IPS-NIHi11 (cell line): ENCODE results near the gene NFIA.
A peak's percentile ranks its signal among the peaks of the same experiment; 100 is the strongest.

Experiments used
- DNase-seq: peaks from one replicate; pipeline ENCODE4 v3.0.0; 2012; ENCODE audit warnings: mixed read lengths, low spot score

The NFIA gene

GRCh38 chr1:61247051-61247825 is 164.9 kb downstream of the NFIA start:
- no peak for DNase-seq

DNA sequence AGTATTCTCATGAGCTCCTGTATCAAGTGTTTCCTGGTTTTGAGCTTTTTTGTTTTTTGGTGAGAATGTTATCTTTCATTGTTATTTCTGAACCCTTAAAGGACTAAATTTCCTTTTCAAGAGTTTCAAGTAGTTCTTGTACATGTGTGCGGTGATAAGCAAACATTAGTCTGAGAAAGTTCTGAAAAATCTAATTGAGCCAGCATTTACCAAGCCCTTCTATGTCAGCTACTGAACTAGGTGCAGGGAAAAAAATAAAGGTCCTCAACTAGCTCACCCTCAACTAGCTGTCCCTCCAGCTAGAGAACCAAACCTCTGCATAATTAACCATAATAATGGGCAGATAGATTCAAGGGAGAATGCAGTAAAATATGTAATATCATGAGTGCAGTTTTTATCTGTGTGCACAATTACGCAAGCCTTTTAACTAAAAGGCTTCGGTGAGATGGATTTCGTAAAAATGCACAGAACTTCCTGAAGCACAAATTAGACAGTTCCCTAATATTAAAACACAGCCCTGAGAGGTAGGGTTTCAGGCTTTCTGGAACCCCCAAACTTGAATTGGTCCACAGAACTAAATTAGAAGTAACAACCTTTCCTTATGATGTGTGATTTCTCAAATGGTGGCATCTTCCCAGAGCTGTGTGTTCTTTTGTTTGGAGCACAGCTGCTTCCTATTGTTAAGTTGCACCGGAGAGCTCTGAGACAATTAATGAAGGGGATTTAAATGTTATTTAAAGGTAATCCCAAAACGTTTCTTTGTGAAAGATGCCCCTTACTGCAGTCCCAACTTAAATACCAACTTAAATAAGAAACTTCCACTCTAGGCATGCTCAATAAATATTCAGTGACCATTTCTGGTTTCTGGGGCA is 165.8 kb downstream of the NFIA start:
- peak; percentile 28 for DNase-seq

GRCh38 chr1:61250933-61251332 is 168.6 kb downstream of the NFIA start:
- no peak for DNase-seq

DNA sequence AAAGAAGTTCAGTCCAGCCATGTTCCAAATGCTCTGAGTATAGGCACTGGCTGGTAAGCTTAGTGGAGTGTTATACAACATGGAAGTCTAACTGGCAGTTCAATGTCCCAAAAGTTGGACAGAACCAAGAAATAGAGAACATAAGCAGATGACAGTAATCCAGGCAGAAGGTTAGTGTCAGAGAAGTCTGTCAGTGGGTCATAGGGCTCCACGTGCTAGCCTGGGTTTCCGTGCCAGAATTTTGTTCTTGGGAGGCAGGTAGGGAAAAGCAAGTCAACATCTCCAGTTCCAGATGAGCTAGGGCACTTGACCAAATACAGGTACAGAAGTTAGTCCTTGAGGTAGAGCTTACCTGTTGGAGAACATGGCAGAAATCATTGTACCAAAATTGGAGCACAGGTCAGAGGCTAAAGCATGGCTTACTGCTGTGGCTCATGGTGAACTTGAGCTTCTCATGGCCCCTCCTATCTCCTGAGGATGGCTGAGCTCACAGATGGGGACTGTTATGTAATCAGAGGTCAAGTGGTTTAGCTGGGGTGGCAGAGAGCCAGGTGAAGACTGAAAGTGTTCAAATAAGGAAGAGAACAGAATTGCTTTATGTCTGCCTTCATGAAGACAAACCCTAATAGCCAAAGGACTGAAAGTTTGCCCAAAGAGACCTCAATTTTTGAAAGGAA is 170.8 kb downstream of the NFIA start:
- DNase-seq = no peak

GRCh38 chr1:61253912-61254633 is 171.7 kb downstream of the NFIA start:
- no peak for DNase-seq

DNA sequence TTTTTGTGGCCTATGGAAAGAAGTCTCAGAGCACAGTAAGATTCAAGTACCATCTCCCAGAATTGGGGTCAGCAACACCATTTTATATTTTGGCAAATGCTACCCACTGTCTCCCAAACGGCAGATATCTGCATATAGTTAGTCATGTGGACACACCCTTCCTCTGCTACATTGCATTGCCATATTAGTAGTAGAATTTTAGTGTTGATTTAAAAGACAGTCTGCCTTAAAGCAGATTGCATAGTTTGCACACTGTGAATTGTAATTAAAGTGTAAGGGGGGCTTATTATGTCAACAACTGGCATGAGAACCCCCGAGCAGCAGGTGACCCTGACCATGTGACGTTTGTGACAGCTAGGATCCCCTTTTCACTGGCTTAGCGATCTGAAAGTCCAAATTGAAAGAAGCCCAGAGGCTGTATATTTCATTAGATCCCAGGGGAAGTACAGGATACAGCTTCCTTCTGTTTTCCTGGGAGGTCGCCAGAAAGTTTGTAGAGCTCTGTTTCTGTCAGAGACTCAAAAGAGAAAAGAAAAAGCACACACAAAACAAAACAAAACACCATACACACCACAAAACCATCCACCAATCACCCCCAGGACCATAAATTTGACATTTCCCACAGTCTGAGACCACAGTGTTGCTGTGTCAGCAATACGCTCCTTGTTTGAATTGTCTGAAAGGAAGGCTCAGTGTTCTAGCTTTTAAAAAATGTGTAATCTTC is 172.4 kb downstream of the NFIA start:
- DNase-seq = no peak

DNA sequence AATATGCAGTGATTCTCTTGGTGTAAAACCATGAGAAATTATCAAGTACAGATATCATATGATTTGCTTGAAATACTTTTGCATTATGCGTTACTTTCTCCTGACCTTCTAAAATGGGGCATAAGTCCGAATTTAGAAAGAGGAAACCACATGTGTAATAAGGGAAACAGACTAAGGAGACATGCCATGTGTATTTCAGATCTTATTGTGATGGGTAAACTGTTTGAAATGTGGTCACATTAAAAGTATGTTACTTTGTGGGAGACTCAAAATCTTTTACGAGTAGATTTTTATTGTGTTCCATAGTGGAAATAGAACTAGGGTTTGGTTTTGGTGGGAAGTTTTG is 173.0 kb downstream of the NFIA start:
- no peak for DNase-seq

DNA sequence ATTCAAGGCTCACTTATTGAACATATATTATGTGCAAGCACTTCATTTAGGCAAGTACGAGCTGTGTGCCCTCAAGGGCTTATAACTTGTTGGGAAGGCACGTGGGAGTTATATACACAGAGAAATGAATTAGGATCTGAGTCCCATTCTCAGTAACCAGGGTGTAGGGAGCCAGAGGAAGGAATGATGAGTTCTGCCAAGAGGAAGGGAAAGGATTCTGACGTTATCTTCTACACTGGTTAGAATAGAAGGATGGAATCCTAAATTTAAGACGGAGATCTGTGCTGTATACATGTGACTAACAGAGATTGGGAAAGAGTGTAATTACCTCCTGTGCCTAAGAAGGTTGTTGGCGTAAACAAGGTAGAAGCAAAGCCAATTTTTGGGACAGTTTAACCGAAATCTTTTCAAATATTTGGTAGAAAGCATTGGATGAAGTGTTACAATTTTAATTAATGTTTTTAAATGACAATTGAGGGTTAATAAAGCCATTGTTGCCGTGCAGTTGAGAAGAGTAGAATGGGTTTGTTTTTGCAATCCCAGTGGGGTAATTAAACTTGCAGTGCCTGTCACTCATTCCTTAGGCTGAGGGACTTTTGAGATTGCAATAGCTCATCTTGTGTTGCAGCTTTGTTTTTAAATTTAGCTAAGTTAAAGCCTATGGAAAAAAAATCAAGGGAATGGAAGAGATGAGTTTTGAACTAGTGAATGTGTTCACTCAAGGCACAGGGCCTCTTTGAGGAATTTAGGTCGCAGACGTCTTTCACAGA is 177.2 kb downstream of the NFIA start:
- DNase-seq = no peak

DNA sequence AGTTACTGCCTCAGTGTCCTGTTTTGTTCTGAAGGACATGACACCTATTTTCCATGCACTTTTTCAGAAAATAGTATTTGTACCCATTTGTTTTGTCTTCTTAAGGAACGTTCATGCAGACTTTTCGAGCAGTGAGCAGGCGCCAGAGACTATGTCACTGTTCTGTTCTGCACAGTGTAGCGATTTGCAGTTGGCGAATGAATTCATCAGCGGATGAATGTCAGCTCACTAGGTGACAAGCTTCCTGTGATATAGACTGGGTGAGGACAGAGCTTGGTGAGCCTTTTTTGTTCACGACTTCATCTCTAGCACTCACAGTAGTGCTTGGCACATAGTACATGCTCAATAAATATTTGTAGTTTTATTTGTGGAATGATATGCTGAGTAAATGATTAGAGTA is 177.8 kb downstream of the NFIA start:
- DNase-seq = no peak

GRCh38 chr1:61261595-61261994 is 179.2 kb downstream of the NFIA start:
- DNase-seq = no peak

- no peak for DNase-seq
Observed at GRCh38 chr1:61263905-61264824, 181.8 kb downstream of the NFIA start.

DNA sequence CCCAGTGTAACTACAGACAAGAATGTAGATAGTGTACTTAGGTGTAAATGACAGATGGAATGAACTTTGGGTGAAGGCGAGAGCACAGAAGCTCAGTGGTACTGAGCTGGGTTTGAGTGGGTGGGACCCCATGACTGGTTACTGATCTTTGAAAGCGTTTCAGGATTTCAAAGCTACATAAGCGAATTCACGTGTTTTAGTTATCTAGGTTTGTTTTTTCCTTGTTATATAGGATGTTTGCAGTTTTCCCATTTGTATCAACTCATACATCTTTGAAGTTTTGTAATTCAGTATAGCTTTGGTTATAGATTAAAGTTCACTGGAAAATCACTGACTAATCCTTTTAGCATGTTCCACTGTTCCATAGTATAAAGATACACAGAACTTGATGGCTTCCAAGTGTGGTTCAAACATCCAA is 182.5 kb downstream of the NFIA start:
- no peak for DNase-seq

- no peak for DNase-seq
Observed at GRCh38 chr1:61265665-61266064, 183.3 kb downstream of the NFIA start.

DNA sequence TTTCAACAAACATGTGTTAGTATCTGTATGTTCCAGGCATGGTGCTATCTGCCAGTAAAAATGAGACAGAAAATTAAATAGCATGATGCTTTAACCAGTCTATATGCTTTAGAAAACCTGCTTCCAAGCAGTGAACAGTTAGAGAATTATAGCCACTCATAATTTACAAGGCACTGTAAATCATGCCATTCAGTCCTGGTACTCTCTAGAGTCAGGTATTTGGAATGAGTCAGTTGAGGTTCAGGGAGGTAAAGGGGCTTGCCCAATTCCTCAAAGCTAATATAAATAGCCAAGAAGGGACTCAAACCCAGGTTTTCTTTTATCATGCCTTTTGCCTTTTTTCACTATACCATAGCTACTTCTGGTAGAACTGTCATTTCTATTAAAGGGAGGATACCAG is 184.4 kb downstream of the NFIA start:
- no peak for DNase-seq

DNA sequence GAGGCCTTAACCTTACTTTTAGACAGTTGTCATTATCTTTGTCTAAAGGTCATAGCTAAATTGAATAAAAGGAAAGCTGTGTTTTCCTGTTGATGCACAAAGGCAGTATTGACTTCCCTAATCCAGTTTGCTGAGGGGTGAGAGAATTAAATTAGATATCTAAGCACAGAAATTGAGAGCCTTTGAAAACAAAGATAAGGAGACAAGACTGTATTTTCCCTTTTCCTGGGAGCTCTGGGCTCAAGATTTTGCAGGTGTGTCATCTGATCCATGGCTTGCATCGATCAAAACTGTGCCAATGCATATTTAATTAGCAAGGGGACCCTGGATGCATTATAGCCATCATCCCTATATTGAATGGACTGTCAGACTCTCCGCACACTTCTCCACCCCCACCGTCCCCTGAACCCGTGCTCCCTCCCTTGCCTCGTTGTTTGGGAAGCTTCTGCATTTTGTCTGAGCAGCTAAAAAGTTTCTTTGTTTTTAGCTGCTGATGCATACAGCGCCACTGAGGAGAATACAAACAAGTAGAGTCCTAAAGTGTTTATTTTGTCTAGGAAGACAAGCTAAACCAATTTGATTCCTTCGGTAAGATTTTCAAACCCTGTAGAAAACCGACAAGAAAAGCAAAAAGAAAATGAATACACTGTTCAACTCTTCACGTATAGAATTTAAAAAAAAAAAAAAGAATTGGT is 186.3 kb downstream of the NFIA start:
- no peak for DNase-seq

DNA sequence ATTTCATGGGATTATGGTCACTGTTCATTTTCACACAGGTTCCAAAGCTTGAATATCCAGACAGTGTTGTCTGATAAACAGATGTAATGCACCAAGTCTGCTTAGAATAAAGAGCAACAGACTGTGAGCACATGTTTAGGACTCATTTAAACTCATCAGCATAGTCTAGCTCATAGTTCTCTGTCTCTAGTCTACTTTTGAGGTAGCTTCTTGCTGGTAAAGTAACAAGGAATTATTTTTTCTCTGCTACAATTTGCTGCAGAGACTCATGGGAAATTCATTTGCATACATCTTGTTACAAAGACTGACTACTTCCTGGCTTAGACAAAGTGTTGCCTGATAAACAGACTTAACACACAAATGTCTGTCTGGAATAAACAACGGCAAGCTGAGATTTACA is 187.2 kb downstream of the NFIA start:
- no peak for DNase-seq

- no peak for DNase-seq
Observed at GRCh38 chr1:61270107-61270506, 187.7 kb downstream of the NFIA start.

DNA sequence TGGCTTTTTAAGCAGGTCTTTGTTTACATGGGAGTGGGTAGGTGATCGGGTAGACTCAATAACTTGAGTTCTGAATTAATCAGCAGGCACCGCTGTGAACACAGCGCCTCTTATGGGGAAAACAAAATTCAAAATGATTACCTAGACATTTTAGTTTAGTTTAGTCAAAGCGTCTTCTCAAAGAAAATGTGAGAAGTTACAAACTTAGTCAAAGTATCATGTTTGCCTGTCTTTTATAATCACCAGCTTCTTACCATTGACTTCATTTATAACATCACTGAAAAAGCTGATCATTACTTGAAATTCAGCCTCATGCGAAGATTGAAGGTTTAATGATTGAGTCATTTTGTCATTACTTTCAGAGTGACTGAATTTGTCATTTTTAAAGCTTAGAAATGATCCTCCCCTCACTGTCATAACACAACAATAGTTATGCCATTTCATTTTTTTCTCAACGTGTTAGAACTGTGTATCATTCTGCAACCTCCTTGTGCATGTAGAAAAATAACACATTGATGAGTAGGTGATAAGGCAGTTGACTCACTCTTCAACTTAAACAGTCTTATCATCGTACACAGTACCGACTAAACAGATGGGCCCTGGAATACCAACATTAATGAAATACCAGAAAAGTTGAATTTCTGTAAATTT is 188.5 kb downstream of the NFIA start:
- DNase-seq = no peak

GRCh38 chr1:61271412-61271789 is 189.0 kb downstream of the NFIA start:
- no peak for DNase-seq
